OCI-LY7 (cell line): ENCODE results near the gene TMEM130. TPM values are rescaled to one million over a fixed set of nuclear protein-coding genes. Genes with fewer than 3 reads are reported as not detected.

Experiments used
- BruUV-seq: library from RNA; stranded (reverse); fragments of 400-500 nt; replicated peaks from 2 replicates; lab custom pipeline; 2021; lab: Mats Ljungman, UMichigan
- CTCF ChIA-PET: fragments of 300-600 bp; sonication (Branson Sonifier 250); formaldehyde crosslinking; loops from one replicate; lab custom pipeline; 2022; ENCODE audit warnings: antibody characterized with exemption; ENCODE audit not compliant: unreplicated experiment; lab: Charles Lee
- POLR2A ChIA-PET: fragments of 300-600 bp; sonication (Branson Sonifier 250); formaldehyde crosslinking; loops from one replicate; lab custom pipeline; 2022; ENCODE audit warnings: antibody characterized with exemption; lab: Charles Lee
- DNase-seq: peaks from one replicate; pipeline ENCODE4 v3.0.0-alpha.2; 2015; ENCODE audit warnings: low spot score
- H2AFZ ChIP-seq: fragments of 200-600 bp; sonication (generic), shearing (Covaris generic); 2 replicates; pipeline ENCODE4 v1.6.1; 2014; ENCODE audit warnings: mild to moderate bottlenecking, antibody characterized with exemption, low read length, moderate library complexity
- H3K27ac ChIP-seq: fragments of 200-600 bp; sonication (generic); 2 replicates; pipeline ENCODE4 v1.5.1; 2014; ENCODE audit warnings: mixed run types, low read depth, mild to moderate bottlenecking, moderate library complexity, low read length, inconsistent platforms; ENCODE audit not compliant: poor library complexity, severe bottlenecking
- H3K36me3 ChIP-seq: fragments of 200-600 bp; sonication (generic); 2 replicates; pipeline ENCODE4 v1.6.1; 2014; ENCODE audit warnings: mild to moderate bottlenecking, antibody characterized with exemption, low read length, moderate library complexity, mixed read lengths; ENCODE audit not compliant: insufficient read depth
- H3K4me1 ChIP-seq: fragments of 200-600 bp; sonication (generic); 2 replicates; pipeline ENCODE4 v1.5.1; 2014; ENCODE audit warnings: mild to moderate bottlenecking, low read length; ENCODE audit not compliant: insufficient read depth, poor library complexity, severe bottlenecking
- H3K4me2 ChIP-seq: fragments of 200-600 bp; sonication (generic); 2 replicates; pipeline ENCODE4 v1.6.1; 2014; ENCODE audit warnings: mild to moderate bottlenecking, low read length
- H3K4me3 ChIP-seq: fragments of 200-600 bp; sonication (generic); 2 replicates; pipeline ENCODE4 v1.5.1; 2014; ENCODE audit warnings: mild to moderate bottlenecking, low read depth, low read length; ENCODE audit not compliant: poor library complexity, severe bottlenecking
- H3K79me2 ChIP-seq: fragments of 200-600 bp; sonication (generic); 2 replicates; pipeline ENCODE4 v1.6.1; 2016; ENCODE audit warnings: low read depth, mild to moderate bottlenecking, low read length, moderate library complexity, mixed read lengths; ENCODE audit not compliant: insufficient read depth
- H3K9me2 ChIP-seq: fragments of 200-600 bp; sonication (generic); 2 replicates; pipeline ENCODE4 v1.6.1; 2016; ENCODE audit warnings: mild to moderate bottlenecking, low read length, mixed read lengths; ENCODE audit not compliant: insufficient read depth
- H3K9me3 ChIP-seq: fragments of 200-600 bp; sonication (generic); 2 replicates; pipeline ENCODE4 v1.6.1; 2014; ENCODE audit warnings: mild to moderate bottlenecking, mixed run types, low read length, mixed read lengths
- H4K20me1 ChIP-seq: fragments of 200-600 bp; sonication (generic); 2 replicates; pipeline ENCODE4 v1.6.1; 2014; ENCODE audit warnings: mild to moderate bottlenecking, antibody characterized with exemption, low read length, moderate library complexity, mixed read lengths; ENCODE audit not compliant: insufficient read depth
- CTCF ChIP-seq: fragments of 200-600 bp; sonication (generic); conservative IDR thresholded peaks from 2 replicates; pipeline ENCODE4 v1.5.1; 2014; ENCODE audit warnings: mild to moderate bottlenecking, antibody characterized with exemption, low read length, moderate library complexity, mixed read lengths
- EZH2phosphoT487 ChIP-seq: fragments of 200-600 bp; sonication (generic); IDR thresholded peaks from 2 replicates; pipeline ENCODE4 v1.6.1; 2018; ENCODE audit warnings: low read depth, borderline replicate concordance, mild to moderate bottlenecking, mixed run types, antibody characterized with exemption, low read length, moderate library complexity, mixed read lengths
- intact Hi-C: fragments of 100-400 bp; cut with micrococcal nuclease; formaldehyde crosslinking; loops from one replicate; pipeline ENCODE4 v1.10.0; 2022; ENCODE audit not compliant: unreplicated experiment
- total RNA-seq, 2 experiments: library from RNA; depleted of rRNA in 1 of 2; stranded (reverse); fragments of >200 nt in 1 of 2; shearing (Covaris generic) in 1 of 2; gene quantifications; 2 replicates each; pipeline ENCODE4 v1.2.3, GENCODE V29; 2014 to 2022

TMEM130 gene
- total RNA-seq, 2 experiments from 2014 or later = 0.22 to 0.57 TPM

GRCh38 chr7:98802781-98803110 is 67.1 kb downstream of the TMEM130 start:
- CTCF ChIA-PET = no interaction called here
- intact Hi-C loops = no loop called here
- H3K4me3 ChIP-seq = no peak overlapping the region
- H3K9me2 ChIP-seq = no peaks in the 10 kb centered on the region
- no peak overlapping the region; the same call in 1 of the 2 replicates for H2AFZ ChIP-seq
- DNase-seq = peak; percentile 46
- H3K79me2 ChIP-seq = no peaks in the 10 kb centered on the region
- TF ChIP-seq CTCF = no peak
- TF ChIP-seq EZH2phosphoT487 = no peak
- peaks cover 3% of the 10 kb centered on the region; the same call in 1 of the 2 replicates for H3K36me3 ChIP-seq
- H3K27ac ChIP-seq = peak overlapping the region; percentile 25
- no TSS peak for BruUV-seq
- H4K20me1 ChIP-seq = no peaks in the 10 kb centered on the region
- H3K4me2 ChIP-seq = peak overlapping the region; percentile 55; the same call in 1 of the 2 replicates
- POLR2A ChIA-PET = interaction anchor here (0.6 to 0.7 kb wide), 2 partner anchors 137 to 1193 kb away, joined by 3 to 7 read pairs; no protein-coding TSS in a partner anchor
- peaks cover 20% of the 10 kb centered on the region; the same call in 1 of the 2 replicates for H3K9me3 ChIP-seq
- H3K4me1 ChIP-seq = peaks cover 14% of the 10 kb centered on the region

DNA sequence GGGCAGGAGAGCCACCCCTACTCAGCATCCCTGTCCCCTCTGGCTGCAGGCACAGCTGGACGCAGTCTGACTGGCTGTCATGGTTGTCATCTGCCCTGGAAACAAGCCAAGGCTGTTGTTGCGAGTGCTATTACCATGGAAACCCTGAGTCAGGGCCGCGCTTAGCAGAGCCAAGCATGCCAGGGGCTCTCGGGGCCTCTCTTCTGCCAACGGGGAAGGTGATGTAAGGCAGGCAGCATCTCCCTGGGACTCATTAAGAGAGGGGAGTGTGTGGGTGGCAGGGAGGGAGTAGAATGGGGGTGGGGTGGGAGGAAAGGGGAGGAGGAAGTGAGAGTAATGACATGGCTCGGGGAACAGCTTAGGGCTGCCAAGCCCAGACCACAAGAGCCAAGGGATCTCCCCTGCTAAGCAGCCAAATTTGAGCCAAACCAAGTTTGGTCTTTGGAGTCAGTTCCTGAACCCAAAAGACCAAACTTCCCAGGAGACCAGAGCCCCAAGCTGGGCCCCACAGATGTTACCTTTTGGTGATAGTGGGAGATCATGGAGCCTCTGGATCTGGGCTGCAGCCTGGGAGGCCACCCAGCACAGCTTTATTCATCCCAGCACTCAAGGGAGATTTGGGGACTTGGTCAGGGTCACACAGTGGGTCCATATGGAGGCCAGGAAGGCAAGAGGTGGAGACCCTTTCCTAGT is 67.6 kb downstream of the TMEM130 start:
- no peak for TF ChIP-seq CTCF
- no peak for TF ChIP-seq EZH2phosphoT487
- no peaks in the 10 kb centered on the region for H4K20me1 ChIP-seq
- no peak overlapping the region for H3K4me3 ChIP-seq
- peak overlapping the region; percentile 55 for H3K4me2 ChIP-seq
- peak overlapping the region; percentile 25 for H3K27ac ChIP-seq
- H3K9me3 ChIP-seq = peaks cover 20% of the 10 kb centered on the region; the same call in 1 of the 2 replicates
- H3K4me1 ChIP-seq = peaks cover 14% of the 10 kb centered on the region
- H3K79me2 ChIP-seq = no peaks in the 10 kb centered on the region
- CTCF ChIA-PET = no interaction called here
- peaks cover 3% of the 10 kb centered on the region; the same call in 1 of the 2 replicates for H3K36me3 ChIP-seq
- no peak overlapping the region; the same call in 1 of the 2 replicates for H2AFZ ChIP-seq
- POLR2A ChIA-PET = interaction anchor here (0.6 kb wide), 1 partner anchor 136 kb away, joined by 7 read pairs; no protein-coding TSS in a partner anchor
- intact Hi-C loops = no loop called here
- BruUV-seq = no TSS peak
- H3K9me2 ChIP-seq = no peaks in the 10 kb centered on the region
- peak; percentile 72 for DNase-seq

- H4K20me1 ChIP-seq = no peaks in the 10 kb centered on the region
- H3K36me3 ChIP-seq = peaks cover 3% of the 10 kb centered on the region; the same call in 1 of the 2 replicates
- peaks cover 20% of the 10 kb centered on the region; the same call in 1 of the 2 replicates for H3K9me3 ChIP-seq
- H3K9me2 ChIP-seq = no peaks in the 10 kb centered on the region
- no peak overlapping the region for H3K27ac ChIP-seq
- no TSS peak for BruUV-seq
- peaks cover 14% of the 10 kb centered on the region for H3K4me1 ChIP-seq
- POLR2A ChIA-PET = interaction anchor here (0.6 kb wide), 1 partner anchor 66 kb away, joined by 3 read pairs; no protein-coding TSS in a partner anchor
- H3K4me2 ChIP-seq = no peak overlapping the region
- no peaks in the 10 kb centered on the region for H3K79me2 ChIP-seq
- CTCF ChIA-PET = no interaction called here
- no peak overlapping the region for H2AFZ ChIP-seq
- TF ChIP-seq CTCF (no peak), EZH2phosphoT487 (no peak)
- H3K4me3 ChIP-seq = no peak overlapping the region
- no peak for DNase-seq
- intact Hi-C loops = no loop called here
Measured at GRCh38 chr7:98800996-98801395, 68.8 kb downstream of the TMEM130 start.
